GM18505 (cell line): Measurements from ENCODE around the gene GPER1.
"Not testable (repeated sequence)": the region's sequence is repeated elsewhere in the genome, so short reads cannot be mapped to it uniquely, and the experiment has no call there.

Source experiments
- ATAC-seq: cut with Tn5 transposase; IDR thresholded peaks from one replicate; pipeline ENCODE4 v1.9.1; 2021; ENCODE audit not compliant: unreplicated experiment
- POLR2A ChIP-seq: IDR thresholded peaks from 4 replicates; pipeline ENCODE4 v1.6.1; 2011; ENCODE audit warnings: borderline replicate concordance; ENCODE audit not compliant: insufficient read depth, insufficient read length; ENCODE audit errors: extremely low read depth

Gene GPER1

GRCh38 chr7:1087952-1088920 lies at the start of gene GPER1:
Gene GPER1 (plus strand): TSS chr7:1088113. CDS start chr7:1091729, 3,616 bp downstream.
- TF ChIP-seq POLR2A = no peak
- no peak for ATAC-seq

DNA sequence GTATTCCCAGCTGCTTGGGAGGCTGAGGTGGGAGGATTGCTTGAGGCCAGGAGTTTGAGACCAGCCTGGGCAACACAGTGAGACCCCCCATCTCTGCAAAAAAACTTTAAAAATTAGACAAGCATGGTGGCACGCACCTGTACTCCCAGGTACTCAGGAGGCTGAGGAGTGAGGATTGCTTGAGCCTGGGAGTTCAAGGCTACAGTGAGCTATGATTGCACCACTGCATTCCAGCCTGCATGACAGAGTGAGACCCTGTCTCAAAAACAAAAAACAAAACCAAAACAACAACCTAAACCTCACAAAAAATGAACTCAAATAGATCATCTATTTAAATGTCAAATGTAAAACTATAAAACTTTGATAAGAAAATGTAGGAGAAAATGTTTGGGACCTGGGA lies 47.7 kb upstream of the GPER1 start:
- ATAC-seq = not testable (repeated sequence)

GRCh38 chr7:1040790-1041189 lies 47.1 kb upstream of the GPER1 start:
- no peak for TF ChIP-seq POLR2A
- no peak for ATAC-seq

DNA sequence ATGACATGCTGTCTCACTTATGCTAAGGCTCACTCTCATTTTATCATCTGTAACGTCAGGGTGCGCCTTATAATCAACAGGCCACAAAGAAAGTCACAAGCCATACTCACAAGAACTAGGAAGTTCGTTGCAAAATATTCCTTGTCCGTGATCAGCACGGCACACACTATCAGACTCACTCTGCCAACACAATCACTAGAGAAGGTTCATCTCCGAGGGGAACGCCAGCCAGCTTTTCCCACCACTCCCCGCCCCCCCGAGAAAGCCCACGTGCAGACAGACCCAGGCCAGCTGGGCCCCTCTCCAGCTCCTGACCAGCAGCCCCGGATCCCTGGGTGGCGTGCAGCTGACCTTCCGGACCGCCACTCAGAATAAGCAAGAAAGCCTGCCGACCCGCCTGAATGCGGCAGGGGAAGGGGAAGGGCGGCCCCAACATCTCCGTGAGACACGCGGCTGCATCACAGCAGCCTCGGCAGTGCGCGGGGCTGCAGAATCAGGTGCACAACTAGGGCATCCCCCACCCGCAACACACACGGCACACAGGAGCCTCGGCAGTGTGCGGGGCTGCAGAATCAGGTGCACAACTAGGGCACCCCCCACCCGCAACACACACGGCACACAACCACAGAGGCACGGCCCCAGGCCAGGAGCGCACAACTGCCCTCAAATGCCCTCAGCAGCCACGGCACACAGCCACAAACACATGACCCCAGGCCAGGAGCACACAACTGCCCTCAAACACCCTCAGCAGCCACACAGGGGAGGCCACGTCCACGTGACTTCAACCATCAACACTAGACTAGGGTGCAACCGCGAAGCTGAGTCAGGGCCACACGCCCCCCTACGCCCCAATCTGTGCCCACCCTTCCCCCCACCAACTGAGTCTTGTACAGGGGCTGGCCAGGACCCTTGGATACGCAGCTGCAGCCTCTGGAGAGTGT lies 46.1 kb upstream of the GPER1 start:
- no peak for ATAC-seq
- TF ChIP-seq POLR2A = no peak

GRCh38 chr7:1042492-1042833 lies 45.5 kb upstream of the GPER1 start:
- no peak for ATAC-seq

DNA sequence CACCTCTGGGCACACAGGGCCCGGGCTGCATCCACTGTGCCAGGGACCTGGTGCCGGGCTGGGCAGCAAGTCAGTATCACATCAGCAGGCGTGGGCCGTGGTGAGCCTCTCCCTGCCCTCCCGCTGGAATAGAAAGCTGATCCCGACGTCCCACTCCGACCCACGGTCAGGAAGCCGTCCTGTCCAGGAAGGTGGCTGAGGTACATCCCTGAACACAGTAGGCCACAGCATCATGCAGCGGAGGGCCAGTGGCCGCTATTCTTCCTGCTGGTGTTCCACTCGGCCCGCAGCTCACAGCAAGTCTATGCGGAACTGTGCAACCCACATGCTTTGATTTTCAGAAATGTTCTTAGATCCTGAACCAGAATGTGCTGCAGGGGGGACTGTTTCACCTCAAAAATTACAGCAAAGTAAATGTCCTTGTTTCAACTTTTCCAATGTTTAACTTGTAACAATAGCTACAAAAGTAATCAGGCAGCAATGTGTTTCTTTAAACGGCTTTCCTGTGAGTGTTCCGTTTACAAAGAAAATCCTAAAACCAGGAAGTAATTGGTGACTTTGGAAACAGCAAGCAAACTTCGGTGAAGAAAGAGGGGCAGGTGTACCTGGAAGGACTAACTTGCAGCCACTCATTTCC lies 44.2 kb upstream of the GPER1 start:
- no peak for ATAC-seq
- no peak for TF ChIP-seq POLR2A

More at GRCh38 chr7:1042492-1042833, 45.5 kb upstream of the GPER1 start:
- no peak for TF ChIP-seq POLR2A

DNA sequence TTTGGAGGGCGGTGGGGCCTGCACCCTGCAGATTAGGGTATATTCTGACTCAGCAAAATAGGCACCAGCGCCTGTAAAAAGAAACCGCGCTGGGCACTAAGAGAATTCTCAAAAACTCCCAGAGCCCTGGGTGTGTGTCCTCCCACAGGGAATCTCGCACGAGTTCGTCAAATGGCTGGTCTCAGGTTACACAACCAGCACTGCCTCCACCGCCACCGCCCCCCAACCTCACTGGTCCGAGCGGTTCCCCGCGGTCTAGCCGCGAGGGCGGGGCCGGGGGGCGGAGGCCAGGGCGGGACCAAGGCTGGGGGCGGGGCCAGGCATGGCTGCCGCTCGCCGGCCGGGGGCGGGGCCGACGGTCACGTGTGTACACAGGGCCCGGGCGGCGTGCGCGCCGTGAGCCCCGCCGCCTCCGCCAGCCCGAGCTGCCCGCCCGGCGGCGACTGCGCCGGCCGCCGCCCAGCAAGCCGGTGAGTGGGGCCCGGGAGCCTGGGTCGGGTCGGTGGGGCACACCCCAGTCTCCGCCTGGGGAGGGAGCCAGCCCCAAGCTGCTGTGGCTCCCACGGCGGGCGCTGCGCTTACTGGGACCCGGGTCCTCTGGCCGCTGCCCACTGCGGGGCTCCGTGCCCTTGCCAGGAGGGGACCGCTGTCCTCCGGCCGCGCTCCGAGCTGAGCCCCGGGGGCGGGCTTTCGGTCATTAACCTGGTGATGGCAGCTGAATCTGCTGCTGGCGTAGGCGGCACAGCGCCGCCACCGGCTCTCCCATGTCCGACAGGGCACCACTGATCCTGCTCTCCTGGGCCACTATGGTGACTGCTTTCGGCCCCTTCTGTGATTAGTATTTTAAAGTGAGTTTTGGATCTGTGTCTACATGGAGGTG lies 43.5 kb upstream of the GPER1 start, which contains the start of gene GPR146:
Gene GPR146 (plus strand): TSS at position 358 of the 880 bp plus-strand sequence. CDS start 12,970 bp downstream, outside the sequence.
- TF ChIP-seq POLR2A = peak; percentile 25
- ATAC-seq = peak; percentile 85

DNA sequence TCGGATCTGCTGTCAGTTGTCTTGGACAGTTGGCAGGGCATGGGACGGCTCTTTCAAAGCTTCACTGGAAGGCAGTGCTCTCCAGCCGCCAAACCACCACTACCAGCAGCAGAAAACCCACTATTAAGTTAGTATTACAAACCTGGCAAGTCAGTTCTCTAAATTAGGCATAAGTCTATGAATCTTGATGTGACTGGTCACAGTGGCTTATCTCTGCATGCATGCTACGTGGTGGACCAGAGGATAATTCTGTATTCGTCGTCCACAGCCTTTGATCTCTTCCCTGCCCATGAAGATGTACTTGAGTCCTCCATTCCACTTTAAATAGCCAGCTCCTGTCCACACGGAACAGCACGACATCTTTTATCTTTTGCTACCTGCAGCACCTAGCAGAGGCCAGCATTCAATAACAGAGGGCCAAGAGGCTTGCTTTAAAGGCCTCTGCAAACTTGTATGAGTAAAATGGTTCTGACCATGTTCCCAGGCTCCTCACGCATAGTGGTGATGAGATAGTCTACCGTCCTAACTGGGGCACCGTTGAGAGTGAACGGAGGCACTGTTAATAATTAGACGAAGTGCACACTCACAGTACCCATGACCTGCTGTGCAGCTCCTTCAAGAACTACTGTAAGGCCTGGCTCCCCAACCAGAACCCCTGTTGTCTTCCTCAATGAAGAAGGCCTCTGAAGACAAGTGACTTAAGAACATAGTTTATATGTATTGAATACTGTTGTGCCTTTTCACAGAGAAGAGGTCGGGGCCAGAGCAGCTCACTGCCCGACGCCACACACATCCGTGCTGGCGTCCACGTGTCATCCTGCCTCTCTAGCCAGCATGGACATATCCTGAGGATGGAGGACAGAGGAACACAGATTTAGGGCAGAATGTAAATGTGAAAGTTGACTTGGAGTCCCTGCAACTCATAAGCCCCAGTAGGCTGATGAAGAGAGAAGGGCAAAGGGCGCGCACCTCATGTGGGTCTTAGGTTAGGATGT lies 42.5 kb upstream of the GPER1 start:
- TF ChIP-seq POLR2A = no peak

GRCh38 chr7:1046722-1047679 lies 40.9 kb upstream of the GPER1 start:
- TF ChIP-seq POLR2A = no peak

More for the DNA sequence above, 42.5 kb upstream of the GPER1 start:
- no peak for ATAC-seq

More at GRCh38 chr7:1046722-1047679, 40.9 kb upstream of the GPER1 start:
- ATAC-seq = no peak
